DND-41 (cell line): ENCODE measurements around the gene DNAH1.

Source experiments
- ATAC-seq: fragments of 200-7000 bp; cut with Tn5 transposase; 3 replicates; pipeline ENCODE4 v1.9.1; 2021; ENCODE audit warnings: low read depth; ENCODE audit not compliant: insufficient read depth
- DNase-seq: peaks from one replicate; pipeline ENCODE4 v3.0.0-alpha.2; 2020
- H2AFZ ChIP-seq: 2 replicates; pipeline ENCODE4 v1.6.0; 2012; ENCODE audit warnings: low read depth, low read length
- H3K27ac ChIP-seq: 2 replicates; pipeline ENCODE4 v1.5.1; 2012; ENCODE audit warnings: low read length, inconsistent platforms
- H3K27me3 ChIP-seq: fragments of 200-600 bp; sonication (generic); 2 replicates; pipeline ENCODE4 v1.6.0; 2012; ENCODE audit warnings: low read length, mild to moderate bottlenecking, inconsistent platforms; ENCODE audit not compliant: insufficient read depth, poor library complexity
- H3K36me3 ChIP-seq: 2 replicates; pipeline ENCODE4 v1.5.1; 2012; ENCODE audit warnings: low read length, inconsistent platforms; ENCODE audit not compliant: insufficient read depth
- H3K4me1 ChIP-seq: 2 replicates; pipeline ENCODE4 v1.5.1; 2012; ENCODE audit warnings: mild to moderate bottlenecking, low read length; ENCODE audit not compliant: insufficient read depth
- H3K4me2 ChIP-seq: 2 replicates; pipeline ENCODE4 v1.6.0; 2012; ENCODE audit warnings: mild to moderate bottlenecking, moderate library complexity, low read length, inconsistent platforms; ENCODE audit not compliant: insufficient read depth
- H3K4me3 ChIP-seq, 2 experiments: fragments of 200-600 bp in 1 of 2; shearing (Covaris generic) in 1 of 2; 2 replicates each; pipeline ENCODE4 v1.5.1; 2012 to 2016; ENCODE audit warnings: inconsistent platforms in 2 of 2, low read length in 2 of 2, mild to moderate bottlenecking in 2 of 2, low read depth in 1 of 2, moderate library complexity in 1 of 2
- H3K79me2 ChIP-seq: 2 replicates; pipeline ENCODE4 v1.6.0; 2012; ENCODE audit warnings: low read length, inconsistent platforms; ENCODE audit not compliant: insufficient read depth
- H3K9ac ChIP-seq: 2 replicates; pipeline ENCODE4 v1.6.0; 2012; ENCODE audit warnings: low read depth, mild to moderate bottlenecking, inconsistent platforms, low read length, moderate library complexity
- H3K9me3 ChIP-seq: 2 replicates; pipeline ENCODE4 v1.5.1; 2012; ENCODE audit warnings: low read length, moderate library complexity, mild to moderate bottlenecking, inconsistent platforms; ENCODE audit not compliant: insufficient read depth, severe bottlenecking
- H4K20me1 ChIP-seq: 2 replicates; pipeline ENCODE4 v1.6.0; 2012; ENCODE audit warnings: low read length; ENCODE audit not compliant: insufficient read depth
- CTCF ChIP-seq: IDR thresholded peaks from 2 replicates; pipeline ENCODE4 v1.5.1; 2012; ENCODE audit warnings: borderline replicate concordance, low read length, moderate library complexity, mild to moderate bottlenecking; ENCODE audit not compliant: poor library complexity, severe bottlenecking; ENCODE audit errors: extremely low read depth
- EZH2 ChIP-seq: IDR thresholded peaks from 3 replicates; pipeline ENCODE4 v1.6.1; 2012; ENCODE audit warnings: borderline replicate concordance, low read depth, mild to moderate bottlenecking, moderate library complexity, low read length, inconsistent platforms; ENCODE audit not compliant: severe bottlenecking

DNAH1 gene

GRCh38 chr3:52324676-52325075 is 8.6 kb downstream of the DNAH1 start:
- Histone ChIP-seq H3K79me2 (no peaks in the 10 kb centered on the region), H3K4me1 (no peaks in the 10 kb centered on the region), H3K9ac (no peak overlapping the region), H3K4me3 (no peak overlapping the region), H3K36me3 (no peaks in the 10 kb centered on the region), H3K27me3 (no peaks in the 10 kb centered on the region), H2AFZ (no peak overlapping the region), H3K4me2 (no peak overlapping the region), H3K9me3 (no peaks in the 10 kb centered on the region), H4K20me1 (0 out of 2 replicates have a peak, but pooled peaks cover 3% of the 10 kb centered on the region), H3K27ac (no peak overlapping the region)
- TF ChIP-seq EZH2 (no peak), CTCF (no peak)
- no peak for DNase-seq
- no peak for ATAC-seq

- H3K4me1 ChIP-seq: no peaks in the 10 kb centered on the region
Measured at GRCh38 chr3:52325686-52326085, 9.6 kb downstream of the DNAH1 start.

GRCh38 chr3:52326976-52327375 is 10.9 kb downstream of the DNAH1 start:
- DNase-seq (no peak), ATAC-seq (no peak; the same call in 2 of the 3 replicates)
- Histone ChIP-seq H4K20me1 (0 out of 2 replicates have a peak, but pooled peaks cover 3% of the 10 kb centered on the region), H3K27me3 (no peaks in the 10 kb centered on the region), H3K4me2 (no peak overlapping the region), H3K4me1 (no peaks in the 10 kb centered on the region), H2AFZ (no peak overlapping the region), H3K4me3 (no peak overlapping the region), H3K79me2 (no peaks in the 10 kb centered on the region), H3K27ac (no peak overlapping the region), H3K9me3 (no peaks in the 10 kb centered on the region), H3K36me3 (no peaks in the 10 kb centered on the region), H3K9ac (no peak overlapping the region)
- TF ChIP-seq EZH2 (no peak), CTCF (no peak)

More at GRCh38 chr3:52325686-52326085, 9.6 kb downstream of the DNAH1 start:
- no peak overlapping the region for H3K9ac ChIP-seq
- no peak overlapping the region for H3K4me3 ChIP-seq
- H3K79me2 ChIP-seq: no peaks in the 10 kb centered on the region
- TF ChIP-seq CTCF (no peak), EZH2 (no peak)
- H3K27ac ChIP-seq: no peak overlapping the region
- H3K36me3 ChIP-seq: no peaks in the 10 kb centered on the region
- DNase-seq: no peak
- H3K27me3 ChIP-seq: no peaks in the 10 kb centered on the region
- H3K9me3 ChIP-seq: no peaks in the 10 kb centered on the region
- H4K20me1 ChIP-seq: 0 out of 2 replicates have a peak, but pooled peaks cover 3% of the 10 kb centered on the region
- H2AFZ ChIP-seq: no peak overlapping the region
- ATAC-seq: no peak
- no peak overlapping the region for H3K4me2 ChIP-seq
